Measurements from ENCODE around the gene GATA5.

GRCh38 chr20:62517901-62518610 lies 42.3 kb upstream of the GATA5 start:
- no peak for TF ChIP-seq EZH2 (IDR thresholded peaks at IDR 0.05; ENCODE audit: borderline replicate concordance, low read length)
- no peak for TF ChIP-seq CTCF (conservative IDR thresholded peaks at IDR 0.05 in 1 of 2, IDR thresholded peaks at IDR 0.05 in 1 of 2; ENCODE audit: extremely low read depth in 1 of 2, insufficient read depth in 1 of 2, low read depth in 1 of 2, low read length in 2 of 2)
